UCSD-AML1 (cell line): Measurements from ENCODE around the gene MECP2.
"Not testable (repeated sequence)": the region's sequence is repeated elsewhere in the genome, so short reads cannot be mapped to it uniquely, and the experiment has no call there.

ENCODE experiments used
- DNase-seq: peaks from one replicate; lab custom pipeline; 2025; ENCODE audit not compliant: unreplicated experiment; lab: John Stamatoyannopoulos, UW

The MECP2 gene

DNA sequence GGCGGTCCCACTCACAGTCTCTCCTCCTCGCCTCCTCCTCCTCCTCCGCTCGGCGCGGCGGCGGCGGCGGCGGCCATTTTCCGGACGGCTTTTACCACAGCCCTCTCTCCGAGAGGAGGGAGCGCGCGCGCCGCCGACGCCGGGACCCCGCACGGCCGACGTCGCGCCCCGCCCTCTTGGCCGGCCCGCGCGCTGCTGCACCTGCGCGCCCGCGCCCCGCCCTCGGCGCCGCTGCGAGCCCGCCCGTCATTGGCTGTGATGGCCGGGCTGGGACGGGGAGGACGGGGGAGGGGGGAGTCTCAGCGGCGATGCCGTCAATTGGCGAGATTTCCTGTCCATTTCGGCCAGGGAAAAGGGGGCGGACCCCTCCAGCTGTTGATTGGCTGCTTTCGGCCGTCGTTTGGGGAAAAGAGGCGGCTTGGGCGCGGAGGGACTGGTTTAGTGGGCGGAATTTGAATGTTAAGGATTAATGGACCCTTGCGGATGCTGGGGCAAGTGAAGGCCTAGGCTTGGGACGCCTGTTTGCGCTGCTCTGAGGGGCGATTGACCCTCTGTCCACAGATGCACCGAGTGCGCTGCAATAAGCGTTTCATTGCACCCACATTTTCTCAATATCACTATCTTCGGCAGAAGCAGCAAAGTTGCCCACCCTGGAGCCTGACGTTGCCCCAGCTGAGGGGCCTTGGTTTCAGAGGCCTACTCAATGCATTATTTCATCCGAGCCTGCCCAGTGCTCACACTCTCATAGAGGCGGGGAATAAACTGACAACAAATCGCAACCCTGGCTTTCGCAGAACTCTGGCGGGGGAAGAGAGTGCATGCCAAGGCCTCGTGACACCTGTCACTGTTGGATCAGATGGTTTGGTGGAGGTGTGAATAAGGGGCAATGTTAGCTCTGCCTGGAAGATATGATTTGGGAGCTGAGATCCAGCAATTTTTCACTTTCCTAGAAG lies at the start of gene MECP2:
MECP2 (minus strand) TSS at position 129 of the 953 bp plus-strand sequence.
- peak; percentile 91 for DNase-seq

DNA sequence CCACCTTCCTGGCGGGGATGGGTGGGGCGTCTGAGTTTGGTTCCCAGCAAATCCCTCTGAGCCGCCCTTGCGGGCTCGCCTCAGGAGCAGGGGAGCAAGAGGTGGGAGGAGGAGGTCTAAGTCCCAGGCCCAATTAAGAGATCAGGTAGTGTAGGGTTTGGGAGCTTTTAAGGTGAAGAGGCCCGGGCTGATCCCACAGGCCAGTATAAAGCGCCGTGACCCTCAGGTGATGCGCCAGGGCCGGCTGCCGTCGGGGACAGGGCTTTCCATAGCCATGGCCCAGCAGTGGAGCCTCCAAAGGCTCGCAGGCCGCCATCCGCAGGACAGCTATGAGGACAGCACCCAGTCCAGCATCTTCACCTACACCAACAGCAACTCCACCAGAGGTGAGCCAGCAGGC lies 46.5 kb upstream of the MECP2 start, which contains the start of gene OPN1LW:
OPN1LW (plus strand) TSS at position 234 of the 400 bp plus-strand sequence; CDS start at position 275, 41 bp downstream.
- DNase-seq, result not testable (repeated sequence)

DNA sequence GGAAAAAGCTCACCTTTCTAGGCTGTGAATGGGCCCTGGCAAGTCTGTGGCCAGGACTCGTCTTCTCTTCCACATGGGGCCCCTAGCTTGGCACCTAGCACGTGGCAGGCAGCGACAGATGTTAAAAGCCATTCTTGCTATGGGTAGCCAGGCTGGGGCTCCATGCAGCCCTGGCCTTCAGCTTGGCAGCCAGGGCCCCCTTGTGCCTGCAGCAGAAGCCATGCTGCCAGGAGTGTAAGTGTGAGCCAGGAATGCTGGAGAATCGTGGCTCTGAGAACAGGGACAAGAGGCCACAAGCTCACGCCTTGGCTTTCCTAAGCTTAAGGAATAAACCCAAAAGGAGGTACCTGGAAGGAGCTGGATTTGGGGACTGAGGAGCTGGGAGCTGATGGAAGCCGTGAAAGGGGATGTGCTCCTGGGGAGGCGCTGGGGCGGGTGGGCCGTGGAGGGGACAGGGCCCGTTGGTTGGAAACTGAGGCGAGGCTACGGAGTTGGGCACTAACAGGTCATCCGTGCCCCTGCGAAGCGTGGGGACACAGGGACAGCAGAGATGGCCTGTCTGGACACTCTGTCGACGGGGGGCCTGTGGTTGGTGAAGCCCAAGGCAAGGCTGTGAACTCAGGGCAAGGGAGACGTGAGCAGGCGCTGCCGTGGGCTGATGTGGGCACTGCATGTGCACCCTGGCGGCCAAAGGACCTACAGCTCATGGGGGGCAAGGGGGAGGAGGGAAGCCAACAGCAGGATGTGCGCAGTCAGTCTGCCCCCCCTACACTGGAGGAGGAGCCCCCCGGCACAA lies 45.6 kb upstream of the MECP2 start:
- DNase-seq, result no peak

DNA sequence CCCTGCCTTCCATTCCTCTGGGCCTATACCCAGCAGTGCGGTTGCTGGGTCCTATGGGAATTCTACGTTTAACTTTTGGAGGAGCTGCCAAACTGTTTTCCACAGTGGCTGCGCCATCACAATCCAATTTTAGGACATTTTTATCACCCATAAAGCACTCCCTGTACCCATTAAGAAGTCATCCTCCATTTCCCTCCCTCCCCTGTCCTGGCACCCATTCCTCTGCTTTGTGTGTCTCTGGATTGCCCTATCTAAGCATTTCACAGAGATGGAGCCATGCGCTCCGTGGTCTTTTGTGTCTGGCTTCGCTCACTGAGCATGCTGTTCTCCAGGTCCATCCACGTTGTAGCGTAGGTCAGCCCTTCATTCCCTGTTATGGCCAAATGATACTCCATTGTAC lies 44.9 kb upstream of the MECP2 start:
- DNase-seq, result no peak

DNA sequence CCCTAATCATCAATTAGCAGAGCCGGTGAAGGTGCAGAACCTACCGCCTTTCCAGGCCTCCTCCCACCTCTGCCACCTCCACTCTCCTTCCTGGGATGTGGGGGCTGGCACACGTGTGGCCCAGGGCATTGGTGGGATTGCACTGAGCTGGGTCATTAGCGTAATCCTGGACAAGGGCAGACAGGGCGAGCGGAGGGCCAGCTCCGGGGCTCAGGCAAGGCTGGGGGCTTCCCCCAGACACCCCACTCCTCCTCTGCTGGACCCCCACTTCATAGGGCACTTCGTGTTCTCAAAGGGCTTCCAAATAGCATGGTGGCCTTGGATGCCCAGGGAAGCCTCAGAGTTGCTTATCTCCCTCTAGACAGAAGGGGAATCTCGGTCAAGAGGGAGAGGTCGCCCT lies 43.2 kb upstream of the MECP2 start:
- no peak for DNase-seq

DNA sequence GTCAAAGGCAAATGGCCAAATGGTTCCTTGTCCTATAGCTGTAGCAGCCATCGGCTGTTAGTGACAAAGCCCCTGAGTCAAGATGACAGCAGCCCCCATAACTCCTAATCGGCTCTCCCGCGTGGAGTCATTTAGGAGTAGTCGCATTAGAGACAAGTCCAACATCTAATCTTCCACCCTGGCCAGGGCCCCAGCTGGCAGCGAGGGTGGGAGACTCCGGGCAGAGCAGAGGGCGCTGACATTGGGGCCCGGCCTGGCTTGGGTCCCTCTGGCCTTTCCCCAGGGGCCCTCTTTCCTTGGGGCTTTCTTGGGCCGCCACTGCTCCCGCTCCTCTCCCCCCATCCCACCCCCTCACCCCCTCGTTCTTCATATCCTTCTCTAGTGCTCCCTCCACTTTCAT lies 42.7 kb upstream of the MECP2 start:
- no peak for DNase-seq

DNA sequence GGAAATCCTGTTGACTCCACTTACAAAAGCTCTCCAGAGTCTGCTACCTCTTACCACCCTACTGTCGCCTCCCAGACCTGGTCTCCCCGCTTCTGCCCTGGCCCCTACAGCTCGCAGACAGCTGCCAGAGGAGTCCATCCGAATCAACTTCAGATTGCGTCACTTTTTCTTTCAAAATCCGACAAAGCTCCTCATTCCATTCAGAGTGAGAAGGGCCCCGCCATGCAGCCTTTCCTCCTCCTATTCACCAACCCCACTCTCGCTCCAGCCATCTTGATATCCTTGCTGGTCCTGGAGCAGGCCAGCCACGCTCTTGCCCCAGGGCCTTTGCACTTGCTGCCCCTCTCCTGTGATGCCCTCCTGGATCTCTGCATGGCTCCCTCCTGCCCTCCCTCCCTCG lies 41.3 kb upstream of the MECP2 start:
- no peak for DNase-seq

DNA sequence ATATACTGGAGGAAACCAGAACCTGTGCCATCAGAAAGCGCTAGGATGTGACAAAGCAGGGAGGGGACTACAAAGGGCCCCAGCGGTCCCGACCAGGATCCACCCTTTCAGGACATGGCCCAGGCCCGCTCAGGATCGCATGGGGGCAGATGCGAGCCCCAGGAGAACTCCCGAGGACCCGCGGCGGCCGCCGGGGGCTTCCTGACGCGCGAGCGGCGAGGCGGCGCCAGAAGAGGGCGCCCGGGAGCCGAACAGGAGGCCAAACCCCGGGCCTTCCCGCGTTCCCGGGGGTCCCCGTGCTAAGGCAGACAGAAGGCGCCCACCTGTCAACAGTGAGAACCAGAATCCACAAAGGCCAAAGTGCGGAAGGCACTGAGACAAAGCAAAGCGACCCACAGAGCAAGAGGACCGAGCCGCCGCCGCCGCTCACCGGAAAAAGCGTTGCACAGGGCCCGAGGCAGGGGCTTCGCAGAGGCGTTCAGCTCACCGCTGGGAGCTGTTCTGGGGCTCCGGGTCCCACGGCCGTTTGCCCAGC lies 39.2 kb upstream of the MECP2 start:
- peak; percentile 56 for DNase-seq

DNA sequence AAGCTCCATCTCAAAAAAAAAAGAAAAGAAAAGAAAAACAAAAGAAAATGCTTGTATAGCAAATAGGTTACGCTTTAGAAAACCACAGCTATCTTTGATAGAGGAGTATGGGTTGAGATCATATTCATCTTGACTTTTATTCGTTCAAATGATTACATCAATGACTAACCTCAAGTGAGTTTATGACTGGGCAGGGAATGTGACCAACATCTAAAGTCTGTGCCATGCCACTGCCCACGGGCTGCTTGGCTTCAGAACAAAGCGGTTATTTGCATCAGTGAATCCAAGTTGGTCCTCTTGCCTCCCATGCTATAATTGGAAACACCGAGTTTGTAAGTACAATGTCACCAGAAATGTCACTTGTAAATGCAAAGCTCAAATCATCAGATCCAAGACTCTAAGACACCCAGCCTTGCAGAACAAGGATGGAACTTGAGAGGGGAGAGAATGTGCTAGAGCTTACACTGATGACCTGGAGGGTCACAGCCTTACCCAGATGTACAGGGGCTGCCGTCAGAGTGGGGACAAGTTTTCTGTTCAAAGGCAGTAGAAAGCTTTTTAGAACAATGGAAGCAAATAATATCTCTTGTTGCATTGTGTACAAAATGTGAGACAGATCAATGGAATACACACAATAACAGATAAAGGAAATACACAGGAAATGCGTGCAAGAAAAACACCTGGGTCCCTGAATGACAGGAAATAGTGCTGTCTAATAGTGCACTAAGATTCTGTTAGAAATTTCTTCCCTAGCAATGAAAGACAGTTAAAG lies 38.1 kb upstream of the MECP2 start:
- no peak for DNase-seq

DNA sequence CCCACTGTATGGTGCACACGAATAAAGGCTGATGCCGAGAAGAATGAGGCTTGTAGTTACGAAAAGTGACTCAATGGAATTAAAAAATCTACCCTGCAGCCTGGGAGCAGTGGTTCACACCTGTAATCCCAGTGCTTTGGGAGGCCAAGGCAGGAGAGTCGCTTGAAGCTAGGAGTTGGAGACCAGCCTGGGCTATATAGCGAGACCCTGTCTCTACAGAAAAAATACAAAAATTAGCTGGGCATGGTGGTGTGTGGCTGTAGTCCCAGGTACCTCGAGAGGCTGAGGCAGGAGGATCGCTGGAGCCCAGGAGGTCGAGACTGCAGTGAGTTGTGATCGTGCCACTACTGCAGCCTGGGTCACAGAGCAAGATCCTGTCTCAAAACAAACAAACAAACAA lies 34.8 kb upstream of the MECP2 start:
- no peak for DNase-seq

DNA sequence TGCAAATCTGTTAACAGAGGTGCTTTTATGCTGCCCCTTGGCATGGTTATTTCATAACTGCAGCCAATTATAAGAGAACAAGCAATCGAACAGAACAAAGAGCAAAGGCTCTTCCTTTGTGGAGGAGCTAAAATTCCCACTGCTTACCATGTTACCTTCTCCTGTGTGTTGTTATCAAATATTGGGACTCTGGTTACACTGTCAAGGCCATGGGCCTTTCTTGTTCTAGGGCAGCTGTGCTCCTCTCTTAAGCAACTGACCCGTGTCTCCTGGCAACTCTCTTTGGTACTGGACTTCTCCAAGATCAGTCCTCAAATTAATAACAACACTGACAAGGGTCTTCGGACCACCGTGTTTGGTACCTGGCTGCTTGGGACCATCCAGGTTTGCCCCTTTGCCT lies 34.4 kb upstream of the MECP2 start:
- no peak for DNase-seq

DNA sequence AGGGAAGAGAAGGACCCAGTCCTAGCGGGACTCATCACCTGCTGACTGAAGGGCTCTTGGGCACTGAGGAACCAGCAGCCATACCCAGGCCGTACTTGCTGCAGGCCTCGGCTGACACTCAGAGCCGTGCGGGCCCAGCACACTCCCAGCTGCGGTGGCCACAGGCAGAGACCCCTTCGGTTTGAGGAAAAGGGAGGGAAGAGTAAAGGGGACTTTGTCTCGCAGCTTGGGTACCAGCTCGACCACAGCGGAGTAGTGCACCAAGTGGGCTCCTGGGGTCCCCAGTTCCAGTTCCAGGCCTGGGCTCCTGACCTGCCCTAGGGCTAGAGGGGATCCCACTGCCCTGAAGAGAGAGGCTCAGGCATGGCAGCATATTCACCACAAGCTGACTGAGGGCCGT lies 28.6 kb upstream of the MECP2 start:
- DNase-seq, result no peak

DNA sequence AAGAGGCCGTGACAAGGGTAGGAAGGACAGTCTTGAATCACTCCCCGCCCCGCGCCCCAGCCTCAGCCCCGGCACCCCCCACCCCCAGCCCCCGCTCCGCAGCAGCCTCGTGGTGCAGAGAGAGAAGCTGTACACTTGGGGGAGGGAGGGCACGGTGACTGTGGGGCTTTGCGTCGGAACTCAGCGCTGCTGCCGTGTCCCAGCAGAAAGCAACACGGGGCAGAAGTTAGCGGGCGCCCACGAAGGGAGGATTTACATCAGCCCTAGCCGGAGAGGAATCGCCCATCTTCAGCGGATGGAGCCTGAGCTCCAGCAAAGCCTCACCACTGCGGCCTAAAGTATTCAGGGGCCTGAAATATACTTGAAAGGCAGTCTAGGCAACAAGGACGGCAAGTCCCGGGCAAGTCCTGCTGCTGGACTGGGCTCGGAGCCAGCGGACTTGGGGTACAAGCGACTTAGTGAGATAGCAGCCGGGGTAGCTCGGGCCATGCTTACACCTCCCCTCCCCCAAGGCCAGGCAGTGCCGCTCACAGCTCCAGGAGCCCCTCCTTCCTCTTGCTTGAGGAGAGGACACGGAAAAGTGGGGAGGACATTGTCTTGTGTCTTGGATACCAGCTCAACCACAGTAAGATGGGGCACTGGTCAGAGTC lies 28.0 kb upstream of the MECP2 start:
- DNase-seq, result no peak

DNA sequence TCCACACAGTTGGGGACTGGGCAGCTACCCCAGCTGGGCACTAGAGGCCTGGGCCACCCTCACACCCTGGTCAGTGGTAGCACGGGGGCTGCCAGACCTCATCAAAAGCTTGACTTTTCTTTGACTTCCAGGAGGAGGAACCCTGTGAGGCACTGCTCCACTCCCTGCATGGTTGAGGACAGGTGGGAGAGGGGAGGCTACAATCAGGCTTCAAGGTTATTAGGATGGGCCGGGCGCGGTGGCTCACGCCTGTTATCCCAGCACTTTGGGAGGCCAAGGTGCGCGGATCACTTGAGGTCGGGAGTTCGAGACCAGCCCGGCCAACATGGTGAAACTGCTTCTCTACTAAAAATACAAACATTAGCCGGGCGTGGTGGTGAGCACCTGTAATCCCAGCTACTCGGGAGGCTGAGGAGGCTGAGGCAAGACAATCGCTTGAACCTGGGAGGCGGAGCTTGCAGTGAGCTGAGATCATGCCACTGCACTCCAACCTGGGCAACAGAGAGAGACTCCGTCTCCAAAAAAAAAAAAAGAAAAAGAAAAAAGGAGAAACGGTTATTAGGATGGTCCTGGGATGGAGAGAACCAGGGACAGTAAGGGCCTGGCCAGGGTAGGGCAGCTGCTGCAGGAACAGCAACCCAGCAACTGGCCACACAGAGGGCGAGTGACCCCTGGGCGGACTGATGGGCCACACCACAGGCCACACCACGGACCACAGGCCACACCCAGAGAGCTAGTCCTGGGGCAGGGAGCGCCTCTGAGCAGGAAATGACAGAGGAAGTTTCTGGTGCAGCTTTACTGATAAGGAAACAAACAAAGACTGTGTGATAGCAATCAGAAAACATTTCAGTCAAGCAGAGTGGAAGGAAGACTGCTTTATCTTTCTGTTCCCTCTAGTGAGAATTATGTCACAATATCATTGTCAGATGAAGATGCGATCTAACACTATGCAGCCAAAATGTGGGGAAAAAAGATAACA lies 26.0 kb upstream of the MECP2 start:
- peak; percentile 51 for DNase-seq

DNA sequence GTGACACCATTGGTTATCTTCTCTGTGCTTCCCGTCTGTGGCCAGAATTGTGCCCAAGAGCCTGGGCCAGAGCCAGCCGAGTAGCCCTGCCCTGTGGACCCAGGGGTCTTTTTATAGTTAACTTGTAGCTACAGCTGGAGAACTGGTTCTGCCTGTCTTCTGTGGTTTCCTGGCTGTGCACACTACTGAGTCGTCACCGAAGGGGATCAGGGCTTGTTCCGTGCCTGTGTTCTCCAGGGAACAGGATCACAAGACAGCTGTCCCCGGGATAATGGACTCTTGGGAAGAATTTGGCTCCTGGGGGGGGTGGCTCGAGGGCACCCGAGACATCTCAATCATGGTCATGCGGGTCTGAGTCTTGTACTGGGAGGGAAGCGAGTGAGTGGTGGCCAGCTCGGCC lies 24.4 kb upstream of the MECP2 start:
- DNase-seq, result no peak

DNA sequence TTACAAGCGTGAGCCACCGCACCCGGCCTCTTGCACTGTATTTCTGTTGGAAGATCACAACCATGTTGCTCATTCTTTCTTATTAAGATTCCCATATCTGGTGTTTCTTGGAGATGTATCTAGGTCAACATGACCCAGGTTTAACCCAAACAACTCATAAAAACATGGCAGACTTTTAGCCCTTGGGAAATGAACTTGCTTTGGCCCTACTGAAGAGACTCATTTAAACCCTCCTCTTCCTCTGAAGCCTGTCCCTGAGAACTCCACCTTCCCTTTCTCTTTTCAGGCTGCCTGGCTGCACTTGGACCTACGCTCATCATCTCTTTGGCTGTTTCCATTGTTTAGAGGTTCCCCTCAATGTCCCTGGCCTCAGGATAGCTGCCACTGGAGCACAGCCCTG lies 23.7 kb upstream of the MECP2 start:
- no peak for DNase-seq

DNA sequence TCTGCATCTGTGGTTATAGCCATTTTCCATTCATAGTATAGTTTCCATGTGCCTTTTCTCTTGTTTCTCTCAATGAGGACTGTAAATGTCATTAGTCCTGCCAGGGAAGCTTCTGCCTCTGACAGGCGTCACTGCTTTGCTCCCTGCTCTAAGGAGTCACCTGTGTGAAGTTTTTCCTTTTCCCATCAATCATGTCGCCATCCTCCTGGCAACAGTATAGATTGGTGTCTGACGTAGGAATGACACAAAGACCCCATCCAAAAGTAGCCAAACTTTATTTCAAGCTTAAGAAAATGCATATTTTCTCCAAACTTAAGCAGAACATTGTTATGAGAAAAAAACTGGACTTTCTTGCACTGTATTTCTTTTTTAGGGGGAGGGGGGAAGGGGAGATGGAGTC lies 23.1 kb upstream of the MECP2 start:
- no peak for DNase-seq

DNA sequence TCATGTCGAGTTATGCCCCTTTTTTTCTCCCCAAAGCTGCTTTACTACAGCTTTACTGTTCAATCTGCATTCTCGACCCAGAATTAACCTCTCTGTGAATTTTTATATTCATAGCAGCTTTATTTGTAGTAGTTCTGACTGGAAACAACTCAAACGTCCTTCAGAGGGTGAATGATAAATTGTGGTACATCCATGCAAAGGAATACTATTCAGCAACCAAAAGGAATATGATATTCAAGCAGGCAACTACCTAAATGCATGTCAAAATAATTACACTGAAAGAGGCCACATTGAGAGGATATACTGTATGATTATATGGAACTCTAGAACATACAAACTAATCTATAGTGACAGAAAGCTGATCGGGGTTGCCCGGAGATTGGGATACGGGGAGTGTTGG lies 20.0 kb upstream of the MECP2 start:
- DNase-seq, result no peak
